Fibroblast of lung (primary cell): ENCODE data around the gene CAMKMT.

Source experiments
- CTCF ChIP-seq, 2 donors: IDR thresholded peaks in 1 of 2; conservative IDR thresholded peaks in 1 of 2; 1 replicate in 1 of 2; 2 replicates in 1 of 2; pipeline ENCODE4 v1.5.1; 2011 to 2012; ENCODE audit warnings: low read length in 2 of 2, control low read depth in 1 of 2, inconsistent platforms in 1 of 2, low read depth in 1 of 2, mild to moderate bottlenecking in 1 of 2
- EZH2 ChIP-seq: IDR thresholded peaks from 2 replicates; pipeline ENCODE4 v1.5.1; 2012; ENCODE audit warnings: low read length, control low read depth, mild to moderate bottlenecking; ENCODE audit errors: missing control alignments

- TF ChIP-seq CTCF (conservative IDR thresholded peaks at IDR 0.05 in 1 of 2, IDR thresholded peaks at IDR 0.05 in 1 of 2; ENCODE audit: low read depth in 1 of 2, low read length in 2 of 2) = no peak
- TF ChIP-seq EZH2 = no peak
Measured at GRCh38 chr2:44691174-44691785, 329.5 kb downstream of the CAMKMT start.
